ENCODE results near the gene FAM156A.

DNA sequence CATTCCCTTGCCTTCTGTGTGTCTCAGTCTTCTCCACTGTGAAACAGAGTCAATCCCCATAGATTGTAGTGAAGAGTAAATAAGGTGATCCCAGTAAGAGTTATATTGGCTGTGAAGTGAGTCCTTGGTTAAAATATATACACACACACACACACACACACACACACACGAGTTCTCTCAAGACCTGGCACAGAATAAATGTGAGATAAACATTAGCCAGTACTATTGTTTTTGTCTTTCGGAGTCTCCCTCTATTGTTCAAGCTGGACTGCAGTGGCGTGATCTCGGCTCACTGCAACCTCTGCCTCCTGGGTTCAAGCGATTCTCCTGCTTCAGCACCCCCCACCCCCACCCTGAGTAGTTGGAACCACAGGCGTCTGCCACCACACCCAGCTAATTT is 44.8 kb upstream of the FAM156A start:
- TF ChIP-seq, protein P1, sequence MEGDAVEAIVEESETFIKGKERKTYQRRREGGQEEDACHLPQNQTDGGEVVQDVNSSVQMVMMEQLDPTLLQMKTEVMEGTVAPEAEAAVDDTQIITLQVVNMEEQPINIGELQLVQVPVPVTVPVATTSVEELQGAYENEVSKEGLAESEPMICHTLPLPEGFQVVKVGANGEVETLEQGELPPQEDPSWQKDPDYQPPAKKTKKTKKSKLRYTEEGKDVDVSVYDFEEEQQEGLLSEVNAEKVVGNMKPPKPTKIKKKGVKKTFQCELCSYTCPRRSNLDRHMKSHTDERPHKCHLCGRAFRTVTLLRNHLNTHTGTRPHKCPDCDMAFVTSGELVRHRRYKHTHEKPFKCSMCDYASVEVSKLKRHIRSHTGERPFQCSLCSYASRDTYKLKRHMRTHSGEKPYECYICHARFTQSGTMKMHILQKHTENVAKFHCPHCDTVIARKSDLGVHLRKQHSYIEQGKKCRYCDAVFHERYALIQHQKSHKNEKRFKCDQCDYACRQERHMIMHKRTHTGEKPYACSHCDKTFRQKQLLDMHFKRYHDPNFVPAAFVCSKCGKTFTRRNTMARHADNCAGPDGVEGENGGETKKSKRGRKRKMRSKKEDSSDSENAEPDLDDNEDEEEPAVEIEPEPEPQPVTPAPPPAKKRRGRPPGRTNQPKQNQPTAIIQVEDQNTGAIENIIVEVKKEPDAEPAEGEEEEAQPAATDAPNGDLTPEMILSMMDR (IDR thresholded peaks at IDR 0.05): no peak
- TF ChIP-seq POLR2AphosphoS5 (IDR thresholded peaks at IDR 0.05) (no peak), POLR2A (IDR thresholded peaks at IDR 0.05) (no peak)

All from prostate gland (tissue), 2 donors.